Neural cell (in vitro differentiated cells): ENCODE results near the gene OR4S2. TPM values are rescaled to one million over a fixed set of nuclear protein-coding genes. Genes with fewer than 3 reads are reported as not detected.

Experiments
- H2AFZ ChIP-seq: fragments of 200-600, 300-800 bp; sonication (generic), shearing (Covaris generic); 2 replicates; pipeline ENCODE4 v1.6.0; 2014; ENCODE audit warnings: low read depth, mild to moderate bottlenecking, antibody characterized with exemption, low read length, moderate library complexity
- H3F3A ChIP-seq: fragments of 200-600 bp; shearing (Covaris generic); 2 replicates; pipeline ENCODE4 v1.6.1; 2016; ENCODE audit warnings: mild to moderate bottlenecking, moderate library complexity, mixed read lengths, antibody characterized with exemption, low read length; ENCODE audit not compliant: insufficient read depth, poor library complexity, severe bottlenecking
- H3K27ac ChIP-seq: fragments of 200-600, 300-800 bp; sonication (generic), shearing (Covaris generic); 2 replicates; pipeline ENCODE4 v1.5.1; 2014; ENCODE audit warnings: mild to moderate bottlenecking, low read length, moderate library complexity
- H3K27me3 ChIP-seq: fragments of 300-800, 200-600 bp; sonication (generic), shearing (Covaris generic); 2 replicates; pipeline ENCODE4 v1.6.0; 2014; ENCODE audit warnings: mild to moderate bottlenecking, low read depth, low read length, moderate library complexity; ENCODE audit not compliant: insufficient read depth
- H3K36me3 ChIP-seq: fragments of 300-800, 200-600 bp; sonication (generic), shearing (Covaris generic); 2 replicates; pipeline ENCODE4 v1.5.1; 2014; ENCODE audit warnings: mild to moderate bottlenecking, antibody characterized with exemption, low read length, moderate library complexity; ENCODE audit not compliant: insufficient read depth
- H3K4me2 ChIP-seq: fragments of 300-800, 200-600 bp; sonication (generic), shearing (Covaris generic); 2 replicates; pipeline ENCODE4 v1.6.0; 2014; ENCODE audit warnings: mild to moderate bottlenecking, low read length
- H3K4me3 ChIP-seq: fragments of 300-800, 200-600 bp; sonication (generic), shearing (Covaris generic); 2 replicates; pipeline ENCODE4 v1.5.1; 2014; ENCODE audit warnings: mild to moderate bottlenecking, low read length, moderate library complexity
- H3K79me2 ChIP-seq: fragments of 200-600 bp; shearing (Covaris generic); replicated peaks from 2 replicates; pipeline ENCODE4 v1.6.0; 2014; ENCODE audit warnings: mild to moderate bottlenecking, low read length, moderate library complexity; ENCODE audit not compliant: insufficient read depth
- H3K9ac ChIP-seq: fragments of 300-800, 200-600 bp; sonication (generic), shearing (Covaris generic); 2 replicates; pipeline ENCODE4 v1.6.1; 2016; ENCODE audit warnings: mild to moderate bottlenecking, low read length, mixed read lengths
- H3K9me2 ChIP-seq: fragments of 200-600 bp; shearing (Covaris generic); 2 replicates; pipeline ENCODE4 v1.6.1; 2016; ENCODE audit warnings: mild to moderate bottlenecking, low read length, mixed read lengths; ENCODE audit not compliant: insufficient read depth
- H3K9me3 ChIP-seq: fragments of 200-600, 300-800 bp; sonication (generic), shearing (Covaris generic); 2 replicates; pipeline ENCODE4 v1.6.1; 2016; ENCODE audit warnings: mild to moderate bottlenecking, mixed run types, low read length, moderate library complexity, mixed read lengths
- H4K20me1 ChIP-seq: fragments of 200-600 bp; shearing (Covaris generic); 2 replicates; pipeline ENCODE4 v1.6.1; 2016; ENCODE audit warnings: mild to moderate bottlenecking, mixed run types; ENCODE audit not compliant: insufficient read depth
- CTCF ChIP-seq: fragments of 450-650 bp; IDR thresholded peaks from 2 replicates; pipeline ENCODE4 v1.5.1; 2014; ENCODE audit warnings: antibody characterized with exemption, mild to moderate bottlenecking, moderate library complexity; ENCODE audit not compliant: poor library complexity, severe bottlenecking
- EP300 ChIP-seq: fragments of 450-650 bp; conservative IDR thresholded peaks from 2 replicates; pipeline ENCODE4 v1.6.1; 2014; ENCODE audit warnings: antibody characterized with exemption, mild to moderate bottlenecking, moderate library complexity; ENCODE audit not compliant: poor library complexity, severe bottlenecking
- EZH2 ChIP-seq: fragments of 200-600, 300-800 bp; shearing (Covaris generic), sonication (generic); IDR thresholded peaks from 2 replicates; pipeline ENCODE4 v1.6.1; 2014; ENCODE audit warnings: antibody characterized with exemption, low read length, borderline replicate concordance, mild to moderate bottlenecking; ENCODE audit not compliant: insufficient read depth, poor library complexity, severe bottlenecking
- MXI1 ChIP-seq: fragments of 450-650 bp; conservative IDR thresholded peaks from 2 replicates; pipeline ENCODE4 v1.6.1; 2014; ENCODE audit warnings: antibody characterized with exemption, mild to moderate bottlenecking; ENCODE audit not compliant: poor library complexity, severe bottlenecking
- POLR2AphosphoS5 ChIP-seq: IDR thresholded peaks from 2 replicates; pipeline ENCODE4 v1.6.1; 2012
- RAD21 ChIP-seq: fragments of 450-650 bp; conservative IDR thresholded peaks from 2 replicates; pipeline ENCODE4 v1.6.1; 2014; ENCODE audit warnings: antibody characterized with exemption, mild to moderate bottlenecking, moderate library complexity
- REST ChIP-seq: IDR thresholded peaks from 2 replicates; pipeline ENCODE4 v1.6.1; 2012; ENCODE audit warnings: borderline replicate concordance
- SMC3 ChIP-seq: fragments of 450-650 bp; conservative IDR thresholded peaks from 2 replicates; pipeline ENCODE4 v1.6.1; 2014; ENCODE audit warnings: antibody characterized with exemption, mild to moderate bottlenecking, moderate library complexity; ENCODE audit not compliant: poor library complexity
- TAF1 ChIP-seq: IDR thresholded peaks from 2 replicates; pipeline ENCODE4 v1.6.1; 2012; ENCODE audit warnings: low read depth
- polyA plus RNA-seq: library from polyadenylated mRNA; depleted of rRNA; stranded (reverse); fragments of >200 nt; gene quantifications from 2 replicates; pipeline ENCODE4 v1.2.3, GENCODE V29; 2014

The OR4S2 gene
- polyA plus RNA-seq, 1 donor from 2014 or later: not detected

GRCh38 chr11:55697817-55698216, 49.7 kb downstream of the OR4S2 start:
- Histone ChIP-seq H2AFZ (no peak overlapping the region), H3K9me2 (no peaks in the 10 kb centered on the region), H3K36me3 (no peaks in the 10 kb centered on the region), H4K20me1 (no peaks in the 10 kb centered on the region), H3K4me2 (no peak overlapping the region), H3K79me2 (no peaks in the 10 kb centered on the region), H3F3A (no peaks in the 10 kb centered on the region), H3K9ac (no peak overlapping the region), H3K9me3 (peaks cover 18% of the 10 kb centered on the region), H3K27ac (no peak overlapping the region), H3K27me3 (no peaks in the 10 kb centered on the region), H3K4me3 (no peak overlapping the region)
- TF ChIP-seq SMC3 (no peak), TAF1 (no peak), RAD21 (no peak), POLR2AphosphoS5 (no peak), MXI1 (no peak), EZH2 (no peak), CTCF (no peak), EP300 (no peak), REST (no peak)

- H3K9me3 ChIP-seq: peaks cover 13% of the 10 kb centered on the region
- TF ChIP-seq SMC3: no peak
- TF ChIP-seq TAF1: no peak
- TF ChIP-seq EZH2: no peak
- TF ChIP-seq POLR2AphosphoS5: no peak
- TF ChIP-seq EP300: no peak
- TF ChIP-seq CTCF: no peak
- no peak for TF ChIP-seq RAD21
- TF ChIP-seq MXI1: no peak
- TF ChIP-seq REST: no peak
- no peaks in the 10 kb centered on the region for H3K79me2 ChIP-seq
- no peaks in the 10 kb centered on the region for H3K9me2 ChIP-seq
- no peaks in the 10 kb centered on the region for H4K20me1 ChIP-seq
- no peaks in the 10 kb centered on the region for H3K27me3 ChIP-seq
- no peak overlapping the region for H2AFZ ChIP-seq
- no peak overlapping the region for H3K9ac ChIP-seq
- no peak overlapping the region for H3K4me2 ChIP-seq
- no peak overlapping the region for H3K4me3 ChIP-seq
- no peaks in the 10 kb centered on the region for H3K36me3 ChIP-seq
- H3K27ac ChIP-seq: no peak overlapping the region
- no peaks in the 10 kb centered on the region for H3F3A ChIP-seq
Measured at GRCh38 chr11:55701429-55701828, 53.3 kb downstream of the OR4S2 start.
